NOMO-1 treated with dmso at 0.1 percent for 144 hours (cell line): ENCODE data around the gene CACNA2D3.

Source experiments
- DNase-seq: peaks from one replicate; lab custom pipeline; 2025; ENCODE audit not compliant: unreplicated experiment; lab: John Stamatoyannopoulos, UW

CACNA2D3 gene

DNA sequence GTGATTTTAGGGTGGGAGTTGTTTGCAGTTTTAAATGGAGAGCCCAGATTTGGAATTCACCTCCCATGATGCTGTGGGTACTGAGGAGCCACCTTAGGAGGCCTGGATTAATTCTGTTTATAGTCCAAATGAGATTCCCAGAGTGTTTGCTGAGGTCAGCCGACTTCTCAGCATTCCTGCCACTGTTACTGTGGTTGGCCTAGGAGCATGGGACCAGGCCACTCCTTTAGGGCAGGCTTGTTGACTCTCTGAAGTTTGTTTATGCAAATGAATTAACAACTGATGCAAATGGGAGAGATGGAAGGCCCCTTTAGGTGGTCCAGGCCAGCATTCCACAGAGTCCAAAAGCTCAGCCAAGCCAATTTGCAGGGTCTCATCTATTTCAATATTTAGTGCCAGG lies 46.1 kb downstream of the CACNA2D3 start:
- no peak for DNase-seq

- no peak for DNase-seq
Observed at GRCh38 chr3:54169524-54169923, 47.2 kb downstream of the CACNA2D3 start.

- no peak for DNase-seq
Observed at GRCh38 chr3:54171509-54171908, 49.2 kb downstream of the CACNA2D3 start.

GRCh38 chr3:54171951-54172350 lies 49.6 kb downstream of the CACNA2D3 start:
- DNase-seq = no peak

DNA sequence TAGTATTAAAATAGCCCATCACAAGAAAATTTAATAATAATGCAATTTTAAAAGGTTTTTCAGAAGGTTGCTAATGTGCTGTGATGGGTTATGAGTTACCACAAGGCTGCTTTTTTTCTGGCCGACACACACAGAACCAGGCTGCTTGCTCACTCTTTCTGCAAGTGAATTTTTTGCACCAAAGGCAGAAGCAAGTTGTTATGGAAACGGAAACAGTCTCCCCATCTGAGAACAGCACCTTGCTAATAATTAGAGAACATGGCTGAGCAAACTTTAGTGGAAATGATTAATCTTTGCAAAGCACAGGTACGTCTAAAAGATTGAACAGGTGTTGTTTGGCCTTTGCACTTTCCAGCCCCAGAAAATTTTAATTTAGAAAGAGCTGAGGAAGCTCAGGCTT lies 51.0 kb downstream of the CACNA2D3 start:
- DNase-seq = no peak

GRCh38 chr3:54176106-54176505 lies 53.8 kb downstream of the CACNA2D3 start:
- DNase-seq = no peak

GRCh38 chr3:54177816-54178215 lies 55.5 kb downstream of the CACNA2D3 start:
- DNase-seq = no peak

DNA sequence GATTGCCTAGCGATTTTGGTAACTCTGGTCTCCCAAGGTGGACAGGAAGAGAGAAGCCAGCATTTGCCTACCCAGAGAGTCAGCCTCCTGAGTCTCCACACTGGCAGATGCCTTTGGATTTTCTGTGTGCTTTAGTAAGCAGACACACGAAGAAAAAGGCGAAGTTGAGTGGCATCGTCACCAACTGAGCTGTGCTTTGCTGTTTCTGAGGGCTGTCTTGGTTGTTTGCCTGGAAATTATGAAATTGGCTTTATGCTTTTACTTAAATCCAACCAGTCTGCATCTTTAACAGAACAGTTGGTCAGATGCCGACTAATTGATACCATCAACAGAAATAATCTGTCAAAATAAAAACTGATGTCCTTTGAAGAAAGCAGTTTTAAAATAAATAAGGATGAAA lies 56.0 kb downstream of the CACNA2D3 start:
- no peak for DNase-seq

DNA sequence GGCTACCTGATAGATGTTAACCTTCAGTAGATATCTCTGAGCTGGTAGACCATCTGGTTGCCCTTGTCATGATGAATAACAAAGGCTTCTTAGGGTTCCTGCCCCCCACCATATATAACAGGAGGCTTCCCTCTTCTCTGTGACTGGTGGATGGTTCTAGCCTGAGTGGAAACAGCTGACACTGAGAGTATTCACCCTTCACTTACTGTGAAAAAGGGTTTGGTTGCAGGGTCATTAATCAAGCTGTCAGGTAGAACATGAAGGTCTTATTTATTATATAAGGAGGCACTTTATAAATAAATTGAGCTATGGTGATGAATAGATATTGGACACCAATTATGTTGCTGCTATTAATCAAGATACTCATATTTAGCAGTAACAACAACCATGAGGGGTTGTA lies 58.6 kb downstream of the CACNA2D3 start:
- no peak for DNase-seq

- no peak for DNase-seq
Observed at GRCh38 chr3:54182242-54182641, 59.9 kb downstream of the CACNA2D3 start.

DNA sequence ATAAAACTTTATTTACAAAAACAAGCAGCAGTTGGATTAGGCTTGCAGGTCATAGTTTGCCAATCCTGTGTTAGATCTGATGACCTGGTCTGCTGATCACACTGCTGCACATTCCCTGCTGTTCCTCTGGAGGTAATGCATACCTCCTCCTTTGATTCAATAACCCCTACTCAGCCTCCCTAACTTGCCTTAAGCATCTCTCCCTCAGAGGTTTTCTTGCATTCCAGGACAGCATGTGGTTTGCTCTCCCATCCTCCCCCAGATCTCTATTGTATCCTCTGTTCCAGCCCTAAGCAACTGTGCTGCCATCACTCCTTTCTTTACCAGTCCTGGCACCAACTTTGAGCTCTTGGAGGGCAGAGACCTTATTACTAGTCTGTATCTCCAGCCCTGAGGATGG lies 63.4 kb downstream of the CACNA2D3 start:
- DNase-seq = no peak

DNA sequence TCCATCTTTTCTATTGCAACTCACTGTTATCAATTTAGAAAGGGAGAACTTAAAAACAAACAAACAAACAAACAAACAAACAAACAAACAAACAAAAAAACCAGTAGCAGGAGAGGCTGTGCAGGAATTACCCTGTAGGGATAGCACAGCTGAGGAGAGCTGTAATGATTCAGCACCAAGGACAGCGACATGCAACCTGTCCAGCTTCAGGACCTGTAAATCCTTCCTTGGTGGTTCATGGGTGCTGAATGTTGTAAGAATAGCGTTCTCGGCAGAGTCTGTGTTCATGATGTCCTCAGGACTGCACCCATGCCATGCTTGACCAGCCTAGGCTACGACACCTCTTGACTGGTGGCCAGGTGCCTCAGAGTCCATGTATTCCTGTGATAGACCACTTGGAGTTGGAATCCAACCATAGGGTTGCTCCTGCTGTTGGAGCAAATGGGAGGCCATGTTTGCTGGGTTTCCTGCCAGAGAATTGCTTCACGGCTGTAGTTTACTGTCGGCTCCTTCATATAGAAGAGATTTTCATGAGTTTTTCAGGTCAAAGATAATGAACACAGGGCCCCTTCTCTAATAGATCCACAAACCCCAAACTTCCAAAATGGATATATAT lies 65.9 kb downstream of the CACNA2D3 start:
- DNase-seq = no peak

- no peak for DNase-seq
Observed at GRCh38 chr3:54191220-54191619, 68.9 kb downstream of the CACNA2D3 start.

DNA sequence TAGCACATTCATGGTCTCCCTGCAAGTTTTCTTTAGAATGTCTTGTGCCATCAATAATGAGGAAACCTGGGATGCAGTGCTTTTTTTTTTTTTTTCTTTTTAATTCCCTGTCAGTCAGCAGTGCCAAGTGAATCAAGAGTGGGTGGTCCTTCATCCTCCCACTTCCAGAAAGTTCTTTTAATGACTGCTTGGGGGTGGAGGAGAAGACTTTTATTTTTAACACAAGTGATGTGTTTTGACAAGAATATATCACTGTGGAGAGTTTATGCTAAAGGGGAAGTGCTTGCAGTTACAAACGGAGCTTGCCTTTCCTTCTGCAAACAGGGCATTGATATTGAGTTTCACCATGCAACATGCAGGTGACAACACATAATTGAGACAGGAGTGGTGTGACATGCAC lies 69.7 kb downstream of the CACNA2D3 start:
- DNase-seq = no peak

DNA sequence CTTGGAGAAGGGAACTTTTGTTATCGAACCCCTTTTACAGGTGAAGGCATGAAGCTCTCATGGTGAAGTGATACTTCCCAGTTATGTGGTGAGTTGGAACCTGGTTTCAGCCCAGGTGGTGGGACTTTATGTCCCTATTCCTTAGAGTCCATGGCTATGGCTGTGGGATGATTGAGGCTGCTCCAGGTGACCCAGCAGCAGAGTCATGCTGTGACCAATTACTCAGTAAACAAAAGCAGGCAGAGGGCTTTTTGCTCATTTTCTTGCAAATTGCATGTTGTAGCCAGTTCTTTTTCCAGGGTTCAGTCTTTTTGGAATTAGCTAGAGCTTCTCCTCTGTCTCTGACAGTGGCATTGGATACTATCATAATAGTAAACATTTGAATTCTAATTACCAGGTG lies 70.7 kb downstream of the CACNA2D3 start:
- DNase-seq = no peak

DNA sequence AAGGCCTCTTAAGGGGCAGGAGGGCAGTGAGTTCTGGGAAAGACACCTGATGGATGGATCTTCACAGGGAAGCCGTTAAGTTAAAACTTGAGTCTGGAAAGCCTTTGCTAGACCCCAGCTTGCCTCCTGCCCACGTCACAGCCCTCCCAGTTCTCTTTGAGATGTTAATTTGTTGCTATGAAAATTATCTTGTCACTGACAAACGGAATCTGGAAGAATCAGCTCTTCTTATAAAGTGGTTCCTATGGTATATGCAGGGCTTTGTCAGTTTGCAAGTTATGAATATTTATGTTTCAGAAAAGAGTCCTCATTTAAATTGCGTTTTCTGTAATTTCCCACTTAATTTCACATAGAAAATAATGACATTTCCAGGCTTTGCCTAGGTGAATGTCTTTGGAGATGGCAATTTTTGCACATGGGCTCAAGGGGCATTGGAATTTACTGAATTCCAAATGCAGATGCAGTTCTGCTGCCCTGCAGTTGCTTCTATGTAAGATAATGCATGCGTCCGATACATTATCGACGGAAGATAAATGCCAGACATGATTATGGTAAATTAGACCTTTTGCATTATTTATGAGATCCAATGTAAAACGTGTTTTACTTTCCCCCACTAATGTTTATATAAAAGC lies 74.1 kb downstream of the CACNA2D3 start:
- DNase-seq = no peak

DNA sequence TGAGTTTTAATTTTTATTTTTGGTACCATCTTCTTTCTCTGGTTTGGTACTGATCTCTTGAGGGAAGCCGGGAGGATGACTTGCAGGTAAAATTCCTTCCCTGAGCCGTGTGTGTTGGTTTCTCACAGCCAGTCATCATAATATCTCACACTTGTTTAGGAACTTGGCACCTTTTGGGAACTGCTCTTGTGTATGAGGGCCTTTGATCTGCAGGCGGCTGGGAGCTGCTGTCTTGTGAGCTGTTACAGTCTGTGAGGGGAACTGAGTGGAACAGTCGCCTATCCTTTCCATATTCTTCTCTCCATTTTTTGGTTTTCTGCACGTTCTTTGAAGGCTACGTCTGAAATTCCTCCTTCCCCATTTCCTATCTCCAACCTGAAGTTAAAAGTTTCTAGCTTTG lies 75.2 kb downstream of the CACNA2D3 start:
- no peak for DNase-seq

- no peak for DNase-seq
Observed at GRCh38 chr3:54198556-54198955, 76.2 kb downstream of the CACNA2D3 start.

- DNase-seq = no peak
Observed at GRCh38 chr3:54202054-54202453, 79.7 kb downstream of the CACNA2D3 start.

DNA sequence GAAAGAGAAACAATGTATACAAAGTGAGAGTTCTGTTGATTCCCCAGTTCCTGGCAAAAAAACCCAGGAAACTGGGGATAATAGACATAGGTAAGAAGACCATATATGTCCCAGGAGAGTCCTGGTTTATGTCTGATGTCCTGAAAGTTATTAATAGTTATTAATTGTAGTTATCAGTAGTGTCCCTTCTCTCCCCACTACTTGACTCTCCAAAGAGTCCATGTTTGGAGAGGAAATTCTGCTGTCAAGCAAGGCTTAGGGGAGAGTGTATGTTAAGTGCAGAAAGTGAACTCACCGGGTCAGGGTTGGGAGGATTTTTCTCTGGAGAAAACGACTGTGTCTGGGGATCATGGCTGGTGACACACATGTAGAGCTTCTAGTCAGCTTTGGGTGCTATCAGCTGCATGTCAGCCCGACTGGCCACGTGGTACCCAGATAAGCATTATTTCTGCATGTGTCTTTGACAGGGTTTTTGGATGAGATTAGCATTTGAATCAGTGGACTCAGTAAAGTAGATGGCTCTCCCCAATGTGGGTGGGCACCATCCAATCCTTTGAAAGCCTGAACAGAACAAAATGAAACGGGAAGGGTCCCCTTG lies 80.4 kb downstream of the CACNA2D3 start:
- no peak for DNase-seq

DNA sequence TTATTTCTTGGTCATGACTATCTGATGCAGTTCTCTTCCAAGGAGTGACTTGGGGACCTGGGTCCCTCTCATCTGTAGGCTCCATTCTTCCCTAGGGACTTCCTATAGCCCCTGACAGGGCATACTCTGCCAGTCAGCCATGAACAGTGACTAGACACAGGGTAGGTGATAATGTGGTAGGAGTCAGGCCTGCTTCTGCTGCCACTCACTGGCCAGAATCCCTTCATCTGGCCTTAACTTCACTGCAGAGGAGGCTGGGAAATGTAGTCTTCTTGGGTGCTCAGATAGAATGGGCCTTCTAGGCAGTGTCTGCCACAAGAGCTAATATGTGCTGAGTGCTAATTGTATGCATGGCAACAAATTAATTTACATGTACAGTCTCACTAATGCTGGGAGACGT lies 84.5 kb downstream of the CACNA2D3 start:
- DNase-seq = no peak

GRCh38 chr3:54211097-54211496 lies 88.7 kb downstream of the CACNA2D3 start:
- no peak for DNase-seq

DNA sequence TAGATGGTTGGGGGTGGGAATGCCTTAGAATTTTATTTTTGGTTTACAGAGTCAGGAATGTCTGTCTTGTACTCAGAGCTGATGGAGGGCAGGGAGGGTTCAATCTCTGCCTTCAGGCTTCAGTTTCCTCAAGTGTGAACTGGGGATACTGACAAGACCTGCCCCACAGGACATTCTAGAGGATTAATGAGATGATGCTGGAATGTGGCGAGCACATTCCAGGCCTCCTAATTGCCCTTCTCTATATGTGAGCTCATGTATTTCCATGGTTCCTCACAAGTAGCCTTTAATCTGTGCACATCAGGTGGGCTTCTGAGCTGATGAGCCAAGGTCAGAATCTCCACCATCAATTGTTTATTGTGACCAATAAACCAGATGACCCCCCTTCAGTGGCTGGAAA lies 90.4 kb downstream of the CACNA2D3 start:
- no peak for DNase-seq
